ENCODE results near the gene POPDC3.
"Not testable (repeated sequence)": the region's sequence is repeated elsewhere in the genome, so short reads cannot be mapped to it uniquely, and the experiment has no call there.

DNA sequence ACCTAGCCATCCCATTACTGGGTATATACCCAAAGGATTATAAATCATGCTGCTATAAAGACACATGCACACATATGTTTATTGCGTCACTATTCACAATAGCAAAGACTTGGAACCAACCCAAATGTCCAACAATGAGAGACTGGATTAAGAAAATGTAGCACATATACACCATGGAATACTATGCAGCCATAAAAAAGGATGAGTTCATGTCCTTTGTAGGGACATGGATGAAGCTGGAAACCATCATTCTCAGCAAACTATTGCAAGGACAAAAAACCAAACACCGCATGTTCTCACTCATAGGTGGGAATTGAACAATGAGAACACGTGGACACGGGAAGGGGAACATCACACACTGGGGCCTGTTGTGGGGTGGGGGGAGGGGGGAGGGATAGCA, 7.3 kb downstream of the POPDC3 start:
- not testable (repeated sequence) for TF ChIP-seq POLR2A (IDR thresholded peaks at IDR 0.05); CTCF (IDR thresholded peaks at IDR 0.05 in 4 of 5, conservative IDR thresholded peaks at IDR 0.05 in 1 of 5)
